Parathyroid adenoma (tissue), 2 donors: ENCODE measurements around the gene HOXD8.

Experiments used
- H2AFZ ChIP-seq: fragments of 300-600 bp; sonication (generic); one replicate; pipeline ENCODE4 v1.7.0; 2017; ENCODE audit warnings: antibody characterized with exemption, mild to moderate bottlenecking
- H3K27ac ChIP-seq: fragments of 300-600 bp; sonication (generic); one replicate; pipeline ENCODE4 v1.7.0; 2017
- H3K27me3 ChIP-seq: fragments of 300-600 bp; sonication (generic); one replicate; pipeline ENCODE4 v1.7.0; 2017; ENCODE audit warnings: low read length; ENCODE audit not compliant: control insufficient read depth, insufficient read depth
- H3K36me3 ChIP-seq: fragments of 300-600 bp; sonication (generic); one replicate; pipeline ENCODE4 v1.7.0; 2017; ENCODE audit warnings: low read length; ENCODE audit not compliant: control insufficient read depth, insufficient read depth
- H3K4me1 ChIP-seq: fragments of 300-600 bp; sonication (generic); one replicate; pipeline ENCODE4 v1.7.0; 2017; ENCODE audit warnings: control low read depth
- H3K4me2 ChIP-seq: fragments of 300-600 bp; sonication (generic); one replicate; pipeline ENCODE4 v1.7.0; 2017; ENCODE audit warnings: low read length
- H3K4me3 ChIP-seq: fragments of 300-600 bp; sonication (generic); one replicate; pipeline ENCODE4 v1.7.0; 2017; ENCODE audit warnings: low read depth, low read length
- H3K79me2 ChIP-seq: fragments of 300-600 bp; sonication (generic); one replicate; pipeline ENCODE4 v1.7.0; 2017; ENCODE audit warnings: control low read depth
- H3K9ac ChIP-seq: fragments of 300-600 bp; sonication (generic); one replicate; pipeline ENCODE4 v1.7.0; 2017; ENCODE audit warnings: mild to moderate bottlenecking
- H3K9me3 ChIP-seq: fragments of 300-600 bp; sonication (generic); one replicate; pipeline ENCODE4 v1.7.0; 2017; ENCODE audit warnings: low read length; ENCODE audit not compliant: control insufficient read depth
- TF ChIP-seq, protein P1 (sequence below): fragments of 300-600 bp; sonication (generic); IDR thresholded peaks from one replicate; pipeline ENCODE4 v1.7.0; 2017; ENCODE audit warnings: antibody characterized with exemption, mild to moderate bottlenecking
- donor health status: primary hyperparathyroidism.

HOXD8 gene

DNA sequence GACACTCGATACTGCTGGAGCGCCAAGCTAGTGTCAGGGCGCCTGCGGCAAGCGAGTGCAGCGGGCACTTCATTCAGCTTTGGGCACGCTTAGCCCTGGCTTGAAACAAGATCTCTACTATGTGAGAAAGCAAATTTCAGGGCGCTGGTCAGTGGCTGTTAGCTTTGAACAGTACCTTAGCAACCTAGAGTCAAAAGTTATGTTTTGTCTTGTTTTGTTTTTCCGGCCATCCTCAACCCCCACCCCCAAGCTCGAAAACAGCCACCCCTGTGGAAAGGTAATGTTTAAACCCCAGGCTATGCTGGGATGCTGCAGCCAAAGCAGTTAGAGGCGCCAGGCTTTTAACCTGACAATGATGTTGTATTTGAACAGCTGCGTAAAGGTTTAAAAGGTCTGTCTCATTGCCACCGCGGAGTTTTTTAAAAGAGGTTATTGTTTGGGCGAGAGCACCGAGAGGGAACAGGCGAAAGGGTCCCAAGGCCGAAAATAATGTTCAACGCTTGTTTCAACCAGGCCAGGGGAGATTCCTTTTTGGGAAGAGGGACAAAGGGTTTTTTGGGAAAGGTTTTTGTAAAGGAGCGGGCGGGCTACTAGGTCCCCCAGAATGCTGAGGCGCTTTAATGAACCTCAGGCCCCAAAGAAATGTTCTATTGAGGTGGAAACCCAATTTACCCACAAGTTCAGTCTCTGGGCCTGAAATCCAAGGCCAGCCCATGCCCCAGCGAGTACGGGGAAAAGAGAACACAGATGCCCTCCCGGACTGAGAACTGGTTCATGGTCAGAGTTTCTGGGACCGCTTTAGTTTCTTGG, 15.2 kb upstream of the HOXD8 start:
- no peak overlapping the region for H3K9ac ChIP-seq
- TF ChIP-seq, protein P1, sequence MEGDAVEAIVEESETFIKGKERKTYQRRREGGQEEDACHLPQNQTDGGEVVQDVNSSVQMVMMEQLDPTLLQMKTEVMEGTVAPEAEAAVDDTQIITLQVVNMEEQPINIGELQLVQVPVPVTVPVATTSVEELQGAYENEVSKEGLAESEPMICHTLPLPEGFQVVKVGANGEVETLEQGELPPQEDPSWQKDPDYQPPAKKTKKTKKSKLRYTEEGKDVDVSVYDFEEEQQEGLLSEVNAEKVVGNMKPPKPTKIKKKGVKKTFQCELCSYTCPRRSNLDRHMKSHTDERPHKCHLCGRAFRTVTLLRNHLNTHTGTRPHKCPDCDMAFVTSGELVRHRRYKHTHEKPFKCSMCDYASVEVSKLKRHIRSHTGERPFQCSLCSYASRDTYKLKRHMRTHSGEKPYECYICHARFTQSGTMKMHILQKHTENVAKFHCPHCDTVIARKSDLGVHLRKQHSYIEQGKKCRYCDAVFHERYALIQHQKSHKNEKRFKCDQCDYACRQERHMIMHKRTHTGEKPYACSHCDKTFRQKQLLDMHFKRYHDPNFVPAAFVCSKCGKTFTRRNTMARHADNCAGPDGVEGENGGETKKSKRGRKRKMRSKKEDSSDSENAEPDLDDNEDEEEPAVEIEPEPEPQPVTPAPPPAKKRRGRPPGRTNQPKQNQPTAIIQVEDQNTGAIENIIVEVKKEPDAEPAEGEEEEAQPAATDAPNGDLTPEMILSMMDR = no peak
- H3K27ac ChIP-seq = no peak overlapping the region
- no peak overlapping the region for H3K4me3 ChIP-seq
- H3K4me1 ChIP-seq = no peaks in the 10 kb centered on the region
- peaks cover 42% of the 10 kb centered on the region for H3K27me3 ChIP-seq
- no peak overlapping the region for H2AFZ ChIP-seq
- H3K4me2 ChIP-seq = no peak overlapping the region
- H3K79me2 ChIP-seq = no peaks in the 10 kb centered on the region
- no peaks in the 10 kb centered on the region for H3K36me3 ChIP-seq
- H3K9me3 ChIP-seq = no peaks in the 10 kb centered on the region

- Histone ChIP-seq H3K4me2 (no peak overlapping the region), H2AFZ (no peak overlapping the region), H3K27me3 (peaks cover 37% of the 10 kb centered on the region), H3K27ac (no peak overlapping the region), H3K9ac (no peak overlapping the region), H3K4me3 (no peak overlapping the region), H3K79me2 (no peaks in the 10 kb centered on the region), H3K9me3 (no peaks in the 10 kb centered on the region), H3K4me1 (no peaks in the 10 kb centered on the region), H3K36me3 (no peaks in the 10 kb centered on the region)
- TF ChIP-seq, protein P1 = no peak
Measured at GRCh38 chr2:176114930-176115625, 14.4 kb upstream of the HOXD8 start.

DNA sequence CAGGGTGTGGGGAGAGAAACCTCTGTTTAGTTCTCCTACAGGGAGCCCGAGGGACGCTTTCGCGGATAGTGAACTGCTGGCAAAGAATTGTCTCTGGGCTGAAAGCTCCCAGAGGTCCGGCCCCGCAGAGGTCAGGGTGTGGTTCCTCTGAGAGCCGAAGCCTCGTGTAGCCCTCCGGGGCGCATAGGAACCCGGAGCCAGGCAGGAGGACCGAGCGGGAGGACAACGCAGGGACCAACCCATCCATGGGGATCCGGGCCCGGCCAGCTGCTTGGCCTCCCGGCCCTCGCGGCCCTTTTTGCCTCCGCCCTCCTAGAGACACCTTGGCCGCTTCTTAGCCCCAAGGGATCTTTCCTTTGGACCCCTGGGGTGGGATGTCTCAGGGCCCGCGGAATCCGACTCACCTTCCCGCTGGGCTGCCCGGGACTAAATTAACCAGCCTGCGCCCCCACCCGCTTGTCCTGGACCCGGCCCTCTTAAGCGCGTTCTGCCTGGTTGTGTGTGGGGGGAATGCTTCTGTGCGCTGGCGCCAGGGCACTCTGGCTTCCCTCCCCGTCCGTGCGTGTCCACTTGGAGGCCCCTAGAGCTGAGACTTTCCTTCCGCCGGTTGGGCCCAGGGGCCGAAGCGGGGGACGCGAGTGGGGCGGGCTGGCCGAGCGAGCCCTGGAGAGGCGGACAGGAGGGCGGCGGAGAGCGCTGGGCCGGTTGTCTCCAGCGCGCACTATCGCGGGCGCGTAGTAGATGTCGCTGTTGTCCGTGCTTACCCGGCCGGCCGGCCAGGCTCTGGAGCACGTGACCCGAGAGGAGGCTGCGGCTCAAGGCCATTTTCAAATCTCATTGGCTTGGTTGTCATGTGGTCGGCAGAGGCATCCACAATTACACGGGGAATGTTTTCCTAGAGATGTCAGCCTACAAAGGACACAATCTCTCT, 13.4 kb upstream of the HOXD8 start, which contains the start of gene HOXD10:
TSS of gene HOXD10 (plus strand) at position 896 of the 931 bp plus-strand sequence. CDS start 56 bp downstream, outside the sequence.
- Histone ChIP-seq H3K4me3 (no peak within 1 kb of the TSS), H3K36me3 (no peaks in the 10 kb centered on the region), H2AFZ (no peak within 1 kb of the TSS), H3K27me3 (peaks cover 34% of the 10 kb centered on the region), H3K4me1 (no peaks in the 10 kb centered on the region), H3K4me2 (no peak within 1 kb of the TSS), H3K79me2 (no peaks in the 10 kb centered on the region), H3K27ac (no peak within 1 kb of the TSS), H3K9me3 (no peaks in the 10 kb centered on the region), H3K9ac (no peak within 1 kb of the TSS)
- TF ChIP-seq, protein P1 = no peak

DNA sequence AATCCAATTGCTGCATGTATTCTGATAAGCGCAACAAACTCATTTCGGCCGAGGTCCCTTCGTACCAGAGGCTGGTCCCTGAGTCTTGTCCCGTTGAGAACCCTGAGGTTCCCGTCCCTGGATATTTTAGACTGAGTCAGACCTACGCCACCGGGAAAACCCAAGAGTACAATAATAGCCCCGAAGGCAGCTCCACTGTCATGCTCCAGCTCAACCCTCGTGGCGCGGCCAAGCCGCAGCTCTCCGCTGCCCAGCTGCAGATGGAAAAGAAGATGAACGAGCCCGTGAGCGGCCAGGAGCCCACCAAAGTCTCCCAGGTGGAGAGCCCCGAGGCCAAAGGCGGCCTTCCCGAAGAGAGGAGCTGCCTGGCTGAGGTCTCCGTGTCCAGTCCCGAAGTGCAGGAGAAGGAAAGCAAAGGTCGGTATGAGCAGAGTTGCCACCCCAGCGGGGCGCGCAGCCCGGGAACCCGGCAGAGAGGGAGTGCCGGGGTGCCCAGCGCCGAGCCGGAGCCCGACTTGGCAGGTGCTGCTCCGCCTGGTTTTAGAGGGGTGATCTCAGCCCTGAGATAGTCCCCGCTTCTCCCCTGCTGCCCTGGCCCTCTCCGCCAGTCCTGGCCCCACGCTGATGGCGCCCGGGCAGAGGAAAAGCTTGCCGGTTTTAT, 12.2 kb upstream of the HOXD8 start:
- Histone ChIP-seq H3K4me3 (no peak overlapping the region), H3K27ac (no peak overlapping the region), H3K4me1 (no peaks in the 10 kb centered on the region), H3K9ac (no peak overlapping the region), H3K79me2 (no peaks in the 10 kb centered on the region), H3K4me2 (no peak overlapping the region), H3K27me3 (peaks cover 35% of the 10 kb centered on the region), H2AFZ (no peak overlapping the region), H3K9me3 (no peaks in the 10 kb centered on the region), H3K36me3 (no peaks in the 10 kb centered on the region)
- TF ChIP-seq, protein P1 = no peak
